Measurements from ENCODE around the gene GRAMD1A. TPM values are rescaled to one million over a fixed set of nuclear protein-coding genes. Genes with fewer than 3 reads are reported as not detected.
"Not testable (repeated sequence)": the region's sequence is repeated elsewhere in the genome, so short reads cannot be mapped to it uniquely, and the experiment has no call there.

The GRAMD1A gene
- total RNA-seq, 4 donors from 2014 or later = 6.0 to 135 (median 61.6) TPM

DNA sequence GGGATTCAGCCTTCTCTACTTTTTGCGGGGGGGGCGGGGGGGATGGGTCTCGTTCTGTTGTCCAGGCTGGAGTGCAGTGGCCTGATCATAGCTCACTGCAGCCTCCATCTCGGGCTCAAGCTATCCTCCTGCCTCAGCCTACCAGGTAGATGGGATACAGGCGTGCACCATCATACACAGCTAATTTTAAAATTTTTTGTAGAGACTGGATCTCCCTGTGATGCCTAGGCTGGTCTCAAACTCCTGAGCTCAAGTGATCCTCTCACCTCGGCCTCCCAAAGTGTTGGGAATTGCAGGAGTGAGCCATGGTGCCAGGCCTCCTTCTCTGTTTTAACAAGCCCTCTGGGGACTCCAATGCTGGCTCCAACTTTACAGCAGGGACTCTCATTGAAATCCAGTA lies 35.5 kb upstream of the GRAMD1A start:
- Histone ChIP-seq H3K4me3 (peak overlapping the region in 2 of 4 donors; percentile 79 to 91), H3K27me3 (no peaks in the 10 kb centered on the region), H3K4me1 (peaks cover 0 to 11% (median 0%) of the 10 kb centered on the region in 4 donors), H3K9me3 (peaks cover 0 to 22% (median 11%) of the 10 kb centered on the region in 4 donors), H3K27ac (no peak overlapping the region), H3K36me3 (peaks cover 0 to 18% (median 0%) of the 10 kb centered on the region in 3 donors)
- TF ChIP-seq, protein P1, sequence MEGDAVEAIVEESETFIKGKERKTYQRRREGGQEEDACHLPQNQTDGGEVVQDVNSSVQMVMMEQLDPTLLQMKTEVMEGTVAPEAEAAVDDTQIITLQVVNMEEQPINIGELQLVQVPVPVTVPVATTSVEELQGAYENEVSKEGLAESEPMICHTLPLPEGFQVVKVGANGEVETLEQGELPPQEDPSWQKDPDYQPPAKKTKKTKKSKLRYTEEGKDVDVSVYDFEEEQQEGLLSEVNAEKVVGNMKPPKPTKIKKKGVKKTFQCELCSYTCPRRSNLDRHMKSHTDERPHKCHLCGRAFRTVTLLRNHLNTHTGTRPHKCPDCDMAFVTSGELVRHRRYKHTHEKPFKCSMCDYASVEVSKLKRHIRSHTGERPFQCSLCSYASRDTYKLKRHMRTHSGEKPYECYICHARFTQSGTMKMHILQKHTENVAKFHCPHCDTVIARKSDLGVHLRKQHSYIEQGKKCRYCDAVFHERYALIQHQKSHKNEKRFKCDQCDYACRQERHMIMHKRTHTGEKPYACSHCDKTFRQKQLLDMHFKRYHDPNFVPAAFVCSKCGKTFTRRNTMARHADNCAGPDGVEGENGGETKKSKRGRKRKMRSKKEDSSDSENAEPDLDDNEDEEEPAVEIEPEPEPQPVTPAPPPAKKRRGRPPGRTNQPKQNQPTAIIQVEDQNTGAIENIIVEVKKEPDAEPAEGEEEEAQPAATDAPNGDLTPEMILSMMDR (IDR thresholded peaks at IDR 0.05) = no peak
- TF ChIP-seq POLR2A (IDR thresholded peaks at IDR 0.05) = no peak
- DNase-seq = no peak

DNA sequence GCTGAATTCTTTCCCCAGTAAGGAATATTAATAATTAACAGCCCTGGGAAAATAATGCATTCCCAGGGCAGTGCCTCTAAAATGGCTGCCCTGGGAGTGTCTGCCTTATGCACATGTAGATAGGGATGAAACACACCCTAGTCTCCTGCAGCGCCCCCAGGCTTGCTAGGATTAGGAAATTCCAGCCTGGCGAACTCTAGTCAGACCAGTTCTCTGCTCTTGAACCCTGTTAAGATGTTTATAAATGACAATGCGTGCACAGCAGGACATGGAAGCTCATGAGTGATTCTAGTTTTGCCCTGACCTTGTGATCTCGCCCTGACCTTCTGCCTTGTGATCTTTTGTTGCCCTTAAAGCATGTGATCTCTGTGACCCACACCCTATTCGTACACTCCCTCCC lies 34.6 kb upstream of the GRAMD1A start:
- not testable (repeated sequence) for H3K4me3 ChIP-seq, H3K27me3 ChIP-seq, H3K36me3 ChIP-seq, DNase-seq, H3K27ac ChIP-seq
- H3K9me3 ChIP-seq = peaks cover 0 to 14% (median 6%) of the 10 kb centered on the region in 4 donors
- H3K4me1 ChIP-seq = peaks cover 0 to 11% (median 0%) of the 10 kb centered on the region in 4 donors

DNA sequence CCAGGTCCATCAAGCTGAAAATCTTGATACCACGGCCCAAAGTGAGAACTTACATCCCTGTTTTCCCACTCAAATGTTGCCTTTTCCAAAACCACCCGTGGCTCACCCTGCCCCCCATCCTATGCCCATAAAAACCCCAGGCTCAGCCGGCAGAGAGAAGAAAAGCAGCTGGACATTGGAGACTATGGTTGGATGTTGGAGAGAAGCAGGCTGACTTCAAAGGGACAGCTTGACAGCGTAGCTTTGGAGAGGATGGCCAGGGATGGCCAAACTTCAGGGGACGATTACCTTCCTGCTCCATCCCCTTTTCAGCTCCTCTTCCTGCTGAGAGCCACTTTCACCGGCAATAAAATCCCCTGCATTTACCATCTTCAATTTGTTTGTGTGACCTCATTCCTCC lies 32.6 kb upstream of the GRAMD1A start:
- DNase-seq = no peak
- Histone ChIP-seq H3K4me1 (peaks cover 0 to 9% (median 0%) of the 10 kb centered on the region in 4 donors), H3K36me3 (no peaks in the 10 kb centered on the region), H3K27ac (no peak overlapping the region), H3K27me3 (no peaks in the 10 kb centered on the region), H3K4me3 (no peak overlapping the region), H3K9me3 (no peaks in the 10 kb centered on the region)
- TF ChIP-seq, protein P1 (IDR thresholded peaks at IDR 0.05) = no peak
- no peak for TF ChIP-seq POLR2A (IDR thresholded peaks at IDR 0.05)

DNA sequence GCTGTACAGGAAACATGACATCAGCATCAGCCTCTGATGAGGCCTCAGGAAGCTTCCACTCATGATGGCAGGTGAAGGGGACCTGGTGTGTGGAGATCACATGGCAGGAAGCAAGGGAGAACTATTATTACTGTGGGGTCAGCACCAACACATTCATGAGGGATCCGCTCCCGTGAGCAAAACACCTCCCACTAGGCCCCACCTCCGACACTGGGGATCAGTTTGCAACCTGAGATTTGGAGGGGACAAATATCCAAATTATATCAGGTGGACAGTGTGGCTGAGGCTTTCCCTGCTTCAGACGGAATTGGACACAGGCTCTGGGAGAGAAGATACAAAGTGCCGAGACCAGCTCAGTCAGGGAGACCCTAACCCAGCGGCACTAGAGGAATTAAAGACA lies 30.4 kb upstream of the GRAMD1A start:
- Histone ChIP-seq H3K4me1 (peaks cover 0 to 6% (median 2%) of the 10 kb centered on the region in 4 donors), H3K27ac (no peak overlapping the region), H3K27me3 (no peaks in the 10 kb centered on the region), H3K9me3 (no peaks in the 10 kb centered on the region), H3K36me3 (no peaks in the 10 kb centered on the region), H3K4me3 (no peak overlapping the region)
- no peak for TF ChIP-seq POLR2A (IDR thresholded peaks at IDR 0.05)
- TF ChIP-seq, protein P1 (IDR thresholded peaks at IDR 0.05) = no peak
- DNase-seq = no peak

DNA sequence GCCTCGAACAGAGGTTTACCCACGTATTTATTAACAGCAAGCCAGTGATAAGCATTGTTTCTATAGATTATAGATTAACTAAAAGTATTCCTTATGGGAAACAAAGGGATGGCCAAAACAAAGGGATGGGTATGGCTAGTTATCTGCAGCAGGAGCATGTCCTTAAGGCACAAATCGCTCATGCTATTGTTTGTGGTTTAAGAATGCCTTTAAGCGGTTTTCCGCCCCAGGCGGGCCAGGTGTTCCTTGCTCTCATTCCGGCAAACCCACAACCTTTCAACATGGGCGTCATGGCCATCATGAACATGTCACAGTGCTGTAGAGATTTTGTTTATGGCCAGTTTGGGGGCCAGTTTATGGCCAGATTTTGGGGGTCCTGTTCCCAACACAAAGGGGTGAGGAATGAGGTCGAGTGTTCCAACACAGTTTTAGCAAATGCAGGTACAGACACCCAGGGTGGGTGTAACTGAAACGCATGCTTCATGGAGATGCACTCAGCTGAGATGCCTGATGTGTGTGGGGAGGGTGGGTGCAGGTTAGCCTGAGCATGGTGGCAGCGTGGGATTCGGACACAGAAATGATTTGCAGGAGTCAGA lies 29.8 kb upstream of the GRAMD1A start:
- H3K9me3 ChIP-seq, H3K36me3 ChIP-seq, DNase-seq, H3K4me1 ChIP-seq, H3K4me3 ChIP-seq, H3K27ac ChIP-seq, H3K27me3 ChIP-seq: not testable (repeated sequence)

DNA sequence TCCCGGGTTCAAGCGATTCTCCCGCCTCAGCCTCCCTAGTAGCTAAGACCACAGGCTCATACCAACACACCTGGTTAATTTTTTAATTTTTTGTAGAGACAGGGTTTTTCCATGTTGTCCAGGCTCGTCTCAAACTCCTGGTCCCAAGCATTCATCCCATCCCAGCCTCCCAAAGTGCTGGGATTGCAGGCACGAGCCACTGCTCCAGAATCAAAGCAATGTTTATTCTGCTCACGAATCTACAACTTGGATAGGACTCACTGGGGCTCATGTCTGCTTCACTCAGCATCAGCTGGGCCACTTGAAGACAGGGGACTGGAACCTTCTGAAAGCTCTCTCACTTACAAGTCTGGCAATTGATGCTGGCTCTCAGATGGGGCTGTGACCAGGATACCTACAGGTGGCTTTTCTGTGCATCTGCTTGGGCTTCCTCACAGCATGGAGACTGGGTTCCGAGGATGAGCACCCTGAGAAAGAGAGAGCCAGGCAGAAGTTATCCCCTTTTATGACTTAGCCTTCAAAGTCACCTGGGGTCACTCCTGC lies 27.9 kb upstream of the GRAMD1A start:
- H3K4me1 ChIP-seq = peaks cover 0 to 6% (median 2%) of the 10 kb centered on the region in 4 donors
- no peak overlapping the region for H3K4me3 ChIP-seq
- H3K27me3 ChIP-seq = no peaks in the 10 kb centered on the region
- H3K36me3 ChIP-seq = no peaks in the 10 kb centered on the region
- H3K27ac ChIP-seq = no peak overlapping the region
- DNase-seq = no peak
- TF ChIP-seq POLR2A (IDR thresholded peaks at IDR 0.05) = no peak
- TF ChIP-seq, protein P1 (IDR thresholded peaks at IDR 0.05) = no peak
- peaks cover 0 to 7% (median 0%) of the 10 kb centered on the region in 4 donors for H3K9me3 ChIP-seq

All from Peyer's patch (tissue), 4 donors.